Endothelial cell of umbilical vein (primary cell): Measurements from ENCODE around the gene TPK1. TPM values are rescaled to one million over a fixed set of nuclear protein-coding genes. Genes with fewer than 3 reads are reported as not detected.

Source experiments
- BruUV-seq: library from RNA; stranded (reverse); fragments of 400-500 nt; replicated peaks from 2 replicates; lab custom pipeline; 2021; lab: Mats Ljungman, UMichigan
- CTCF ChIA-PET: fragments of 300-600, 350-600 bp; sonication (Branson Sonifier 250); formaldehyde crosslinking; loops from one replicate; lab custom pipeline; 2021; ENCODE audit warnings: antibody characterized with exemption, inconsistent platforms; lab: Charles Lee
- POLR2A ChIA-PET: fragments of 300-600, 350-600 bp; sonication (Branson Sonifier 250); formaldehyde crosslinking; loops from one replicate; lab custom pipeline; 2021; ENCODE audit warnings: antibody characterized with exemption, inconsistent platforms; lab: Charles Lee
- DNase-seq: peaks from one replicate; pipeline ENCODE4 v3.0.0-alpha.2; 2011; ENCODE audit warnings: low read depth, low spot score
- FAIRE-seq: peaks from 2 replicates; lab custom pipeline; 2011; peaks lifted over from hg19 to GRCh38; lab: Jason Lieb, UNC
- H2AFZ ChIP-seq: 2 replicates; pipeline ENCODE4 v1.6.0; 2012; ENCODE audit warnings: low read depth, low read length, control low read depth, inconsistent platforms
- H3K27ac ChIP-seq: 2 replicates; pipeline ENCODE4 v1.5.1; 2011; ENCODE audit warnings: low read depth, mild to moderate bottlenecking, control low read depth, low read length, moderate library complexity; ENCODE audit not compliant: insufficient read depth
- H3K27me3 ChIP-seq, 2 experiments: 2 replicates each; pipeline versions ENCODE4 v1.6.0 to v1.6.1; 2011; ENCODE audit warnings: low read length in 2 of 2, mixed read lengths in 1 of 2; ENCODE audit not compliant: control insufficient read depth in 2 of 2, insufficient read depth in 2 of 2
- H3K36me3 ChIP-seq, 2 experiments: 2 replicates in 1 of 2; 3 replicates in 1 of 2; pipeline ENCODE4 v1.5.1; 2011; ENCODE audit warnings: low read length in 2 of 2, mild to moderate bottlenecking in 1 of 2, moderate library complexity in 1 of 2; ENCODE audit not compliant: control insufficient read depth in 2 of 2, insufficient read depth in 2 of 2; ENCODE audit errors: extremely low read depth in 1 of 2
- H3K4me1 ChIP-seq: 3 replicates; pipeline ENCODE4 v1.5.1; 2011; ENCODE audit warnings: mild to moderate bottlenecking, low read length; ENCODE audit not compliant: control insufficient read depth, insufficient read depth; ENCODE audit errors: extremely low read depth
- H3K4me2 ChIP-seq: 2 replicates; pipeline ENCODE4 v1.6.1; 2011; ENCODE audit warnings: low read length, control low read depth, mixed read lengths; ENCODE audit not compliant: insufficient read depth
- H3K4me3 ChIP-seq, 3 experiments: fragments of 200-600 bp in 1 of 3; sonication (generic), shearing (Covaris generic) in 1 of 3; replicated peaks in 1 of 3; 2 replicates each; pipeline ENCODE4 v1.5.1; 2011 to 2016; ENCODE audit warnings: control low read depth in 3 of 3, low read length in 3 of 3, mild to moderate bottlenecking in 2 of 3, inconsistent platforms in 1 of 3, low read depth in 1 of 3, moderate library complexity in 1 of 3; ENCODE audit not compliant: insufficient read depth in 1 of 3
- H3K79me2 ChIP-seq: 2 replicates; pipeline ENCODE4 v1.6.0; 2012; ENCODE audit warnings: low read length, inconsistent platforms; ENCODE audit not compliant: control insufficient read depth, insufficient read depth
- H3K9ac ChIP-seq: replicated peaks from 2 replicates; pipeline ENCODE3; 2011; ENCODE audit warnings: low read length, control low read depth; ENCODE audit not compliant: insufficient read depth; ENCODE audit errors: extremely low read depth
- H3K9me1 ChIP-seq: replicated peaks from 3 replicates; pipeline ENCODE4 v1.6.0; 2011; ENCODE audit warnings: mild to moderate bottlenecking, low read length; ENCODE audit not compliant: control insufficient read depth, insufficient read depth; ENCODE audit errors: extremely low read depth
- H3K9me3 ChIP-seq: replicated peaks from 2 replicates; pipeline ENCODE4 v1.5.1; 2012; ENCODE audit warnings: low read length, inconsistent platforms; ENCODE audit not compliant: control insufficient read depth, insufficient read depth
- H4K20me1 ChIP-seq: replicated peaks from 2 replicates; pipeline ENCODE3; 2011; ENCODE audit warnings: mild to moderate bottlenecking, low read length; ENCODE audit not compliant: control insufficient read depth, insufficient read depth; ENCODE audit errors: extremely low read depth
- EZH2 ChIP-seq: IDR thresholded peaks from 2 replicates; pipeline ENCODE4 v1.6.1; 2012; ENCODE audit warnings: borderline replicate concordance, low read depth, mild to moderate bottlenecking, moderate library complexity, low read length, inconsistent platforms; ENCODE audit not compliant: severe bottlenecking
- FOS ChIP-seq: IDR thresholded peaks from 2 replicates; pipeline ENCODE4 v1.6.1; 2011; ENCODE audit warnings: mild to moderate bottlenecking, low read length, moderate library complexity, borderline replicate concordance; ENCODE audit not compliant: insufficient read depth
- GATA2 ChIP-seq: IDR thresholded peaks from 2 replicates; pipeline ENCODE4 v1.7.0; 2011; ENCODE audit warnings: low read depth, mild to moderate bottlenecking, moderate library complexity, mixed read lengths, low read length; ENCODE audit not compliant: insufficient read length, insufficient read depth
- JUN ChIP-seq: IDR thresholded peaks from 2 replicates; pipeline ENCODE4 v1.6.1; 2011; ENCODE audit warnings: borderline replicate concordance, low read depth; ENCODE audit not compliant: insufficient read length, insufficient read depth
- MYC ChIP-seq: IDR thresholded peaks from one replicate; pipeline ENCODE4 v1.6.1; 2011; ENCODE audit warnings: mild to moderate bottlenecking, low read depth, low read length
- POLR2A ChIP-seq: IDR thresholded peaks from 2 replicates; pipeline ENCODE4 v1.6.1; 2012; ENCODE audit warnings: low read depth, mild to moderate bottlenecking, control low read depth, low read length
- POLR2AphosphoS5 ChIP-seq: IDR thresholded peaks from 2 replicates; pipeline ENCODE4 v1.6.1; 2012; ENCODE audit warnings: low read depth, mild to moderate bottlenecking, control low read depth, low read length, moderate library complexity; ENCODE audit not compliant: insufficient read depth
- dilution Hi-C: fragments of 300-500 bp; cut with MboI; formaldehyde crosslinking; loops from one replicate; pipeline ENCODE4 v1.15.0; 2019; ENCODE audit warnings: low sequenced_read_pairs; ENCODE audit not compliant: extremely low pct_ligation_motif_present
- intact Hi-C: fragments of 100-400 bp; cut with micrococcal nuclease; formaldehyde crosslinking; loops from one replicate; pipeline ENCODE4 v1.10.0; 2022
- polyA plus RNA-seq, 4 experiments: library from polyadenylated mRNA; depleted of rRNA in 3 of 4; stranded (reverse) in 3 of 4; unstranded in 1 of 4; fragments of >200 nt; gene quantifications; 2 replicates each; pipeline versions ENCODE4 v1.2.1 to v1.2.3, GENCODE V29; 2011 to 2012; ENCODE audit warnings: missing spikeins in 1 of 4
- total RNA-seq: library from RNA; stranded (reverse); gene quantifications from 2 replicates; pipeline ENCODE4 v1.2.3, GENCODE V29; 2021
- TF ChIP-seq, protein P1 (sequence below): IDR thresholded peaks from 2 replicates; pipeline ENCODE4 v1.6.1; 2011; ENCODE audit not compliant: insufficient read depth, insufficient read length
- TF ChIP-seq, protein P2 (sequence below), 2 donors: IDR thresholded peaks; 1 replicate in 1 of 2; 2 replicates in 1 of 2; pipeline ENCODE4 v1.5.1; 2011; ENCODE audit warnings: low read length in 2 of 2, mild to moderate bottlenecking in 2 of 2, moderate library complexity in 2 of 2, control low read depth in 1 of 2, inconsistent platforms in 1 of 2, low read depth in 1 of 2; ENCODE audit not compliant: insufficient read depth in 1 of 2; ENCODE audit errors: extremely low read depth in 1 of 2

Gene TPK1
- total and polyA plus RNA-seq, 2 donors (not counting 3 experiments of a cell fraction or from before 2014, with no cell fraction given), result 7.5 to 9.3 TPM

DNA sequence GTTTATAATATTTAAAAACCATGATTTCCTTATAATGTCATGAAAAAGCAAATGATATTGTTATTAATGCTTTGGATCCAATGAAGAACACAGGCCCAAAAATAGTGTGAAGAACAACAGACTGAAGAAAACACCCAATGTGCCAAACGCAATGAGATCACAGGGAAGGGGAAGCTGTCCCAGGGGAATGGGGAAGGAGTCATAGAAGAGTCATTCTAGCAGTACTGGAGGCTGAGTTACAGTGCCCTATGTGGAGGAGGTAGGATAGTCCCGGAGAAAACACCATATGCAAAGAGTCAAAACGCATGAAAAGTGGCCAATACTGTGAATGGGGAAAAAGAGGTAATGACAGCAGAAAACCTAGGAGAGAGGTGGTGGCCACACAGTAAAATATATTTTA, 50.9 kb downstream of the TPK1 start:
- Histone ChIP-seq H3K9ac (no peak overlapping the region), H3K4me2 (no peak overlapping the region), H3K4me3 (no peak overlapping the region), H3K36me3 (no peaks in the 10 kb centered on the region), H2AFZ (no peak overlapping the region), H3K9me3 (no peaks in the 10 kb centered on the region), H4K20me1 (no peaks in the 10 kb centered on the region), H3K79me2 (no peaks in the 10 kb centered on the region), H3K4me1 (no peaks in the 10 kb centered on the region), H3K27me3 (no peaks in the 10 kb centered on the region), H3K9me1 (no peaks in the 10 kb centered on the region), H3K27ac (no peak overlapping the region)
- intact Hi-C loops, result no loop called here
- no peak for FAIRE-seq
- POLR2A ChIA-PET, result no interaction called here
- CTCF ChIA-PET, result interaction anchor here (0.8 to 5.7 kb wide), 3 partner anchors 47 to 331 kb away, joined by 5 to 58 read pairs (median 21); no protein-coding TSS in a partner anchor
- dilution Hi-C loops, result no loop called here
- no peak for TF ChIP-seq POLR2A
- TF ChIP-seq, protein P1, sequence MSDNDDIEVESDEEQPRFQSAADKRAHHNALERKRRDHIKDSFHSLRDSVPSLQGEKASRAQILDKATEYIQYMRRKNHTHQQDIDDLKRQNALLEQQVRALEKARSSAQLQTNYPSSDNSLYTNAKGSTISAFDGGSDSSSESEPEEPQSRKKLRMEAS, result no peak
- no peak for TF ChIP-seq MYC
- TF ChIP-seq POLR2AphosphoS5, result no peak
- no peak for TF ChIP-seq FOS
- TF ChIP-seq JUN, result no peak
- no peak for TF ChIP-seq GATA2
- no peak for TF ChIP-seq EZH2
- TF ChIP-seq, protein P2, sequence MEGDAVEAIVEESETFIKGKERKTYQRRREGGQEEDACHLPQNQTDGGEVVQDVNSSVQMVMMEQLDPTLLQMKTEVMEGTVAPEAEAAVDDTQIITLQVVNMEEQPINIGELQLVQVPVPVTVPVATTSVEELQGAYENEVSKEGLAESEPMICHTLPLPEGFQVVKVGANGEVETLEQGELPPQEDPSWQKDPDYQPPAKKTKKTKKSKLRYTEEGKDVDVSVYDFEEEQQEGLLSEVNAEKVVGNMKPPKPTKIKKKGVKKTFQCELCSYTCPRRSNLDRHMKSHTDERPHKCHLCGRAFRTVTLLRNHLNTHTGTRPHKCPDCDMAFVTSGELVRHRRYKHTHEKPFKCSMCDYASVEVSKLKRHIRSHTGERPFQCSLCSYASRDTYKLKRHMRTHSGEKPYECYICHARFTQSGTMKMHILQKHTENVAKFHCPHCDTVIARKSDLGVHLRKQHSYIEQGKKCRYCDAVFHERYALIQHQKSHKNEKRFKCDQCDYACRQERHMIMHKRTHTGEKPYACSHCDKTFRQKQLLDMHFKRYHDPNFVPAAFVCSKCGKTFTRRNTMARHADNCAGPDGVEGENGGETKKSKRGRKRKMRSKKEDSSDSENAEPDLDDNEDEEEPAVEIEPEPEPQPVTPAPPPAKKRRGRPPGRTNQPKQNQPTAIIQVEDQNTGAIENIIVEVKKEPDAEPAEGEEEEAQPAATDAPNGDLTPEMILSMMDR (IDR thresholded peaks at IDR 0.05; ENCODE audit: extremely low read depth in 1 of 2, insufficient read depth in 1 of 2, low read depth in 1 of 2, low read length in 2 of 2), result no peak
- DNase-seq, result no peak
- BruUV-seq, result no TSS peak
